Loucy (cell line): ENCODE results near the gene SCGB1A1.
A peak's percentile ranks its signal among the peaks of the same experiment; 100 is the strongest.
"Not testable (repeated sequence)": the region's sequence is repeated elsewhere in the genome, so short reads cannot be mapped to it uniquely, and the experiment has no call there.

Experiments
- H2AFZ ChIP-seq: fragments of 200-600 bp; sonication (generic); 2 replicates; pipeline ENCODE4 v1.6.0; 2016; ENCODE audit warnings: antibody characterized with exemption, mild to moderate bottlenecking, low read length, moderate library complexity
- H3F3A ChIP-seq: fragments of 200-600 bp; 2 replicates; pipeline ENCODE4 v1.6.0; 2016; ENCODE audit warnings: antibody characterized with exemption, low read depth, mild to moderate bottlenecking
- H3K27me3 ChIP-seq: fragments of 200-600 bp; sonication (generic); 2 replicates; pipeline ENCODE4 v1.6.1; 2014; ENCODE audit warnings: low read length, mild to moderate bottlenecking; ENCODE audit not compliant: insufficient read depth, poor library complexity, severe bottlenecking
- H3K36me3 ChIP-seq: fragments of 200-600 bp; sonication (generic); 2 replicates; pipeline ENCODE4 v1.6.1; 2016; ENCODE audit warnings: low read length; ENCODE audit not compliant: insufficient read depth
- H3K4me1 ChIP-seq: fragments of 200-600 bp; sonication (generic); 2 replicates; pipeline ENCODE4 v1.5.1; 2014; ENCODE audit warnings: low read length, mild to moderate bottlenecking; ENCODE audit not compliant: insufficient read depth, poor library complexity, severe bottlenecking
- H3K4me2 ChIP-seq: fragments of 200-600 bp; sonication (generic); 2 replicates; pipeline ENCODE4 v1.6.0; 2014; ENCODE audit warnings: antibody characterized with exemption, low read length, low read depth, mild to moderate bottlenecking; ENCODE audit not compliant: poor library complexity, severe bottlenecking
- H3K4me3 ChIP-seq: fragments of 200-600 bp; sonication (generic); 2 replicates; pipeline ENCODE4 v1.5.1; 2014; ENCODE audit warnings: low read length, mild to moderate bottlenecking, mixed read lengths; ENCODE audit not compliant: poor library complexity, severe bottlenecking
- H3K79me2 ChIP-seq: fragments of 200-600 bp; sonication (generic); 2 replicates; pipeline ENCODE4 v1.6.1; 2014; ENCODE audit warnings: low read length; ENCODE audit not compliant: insufficient read depth
- H3K9ac ChIP-seq: fragments of 200-600 bp; sonication (generic); 2 replicates; pipeline ENCODE4 v1.6.0; 2014; ENCODE audit warnings: mild to moderate bottlenecking, low read depth, low read length, moderate library complexity; ENCODE audit not compliant: poor library complexity, severe bottlenecking
- H3K9me2 ChIP-seq: fragments of 200-600 bp; sonication (generic); replicated peaks from 2 replicates; pipeline ENCODE4 v1.6.1; 2016; ENCODE audit warnings: low read depth, low read length, mixed read lengths
- H3K9me3 ChIP-seq: fragments of 200-600 bp; sonication (generic); 2 replicates; pipeline ENCODE4 v1.6.1; 2014; ENCODE audit warnings: mild to moderate bottlenecking, antibody characterized with exemption, low read length, low read depth; ENCODE audit not compliant: insufficient read depth
- H4K20me1 ChIP-seq: fragments of 200-600 bp; sonication (generic); 2 replicates; pipeline ENCODE4 v1.6.0; 2014; ENCODE audit warnings: antibody characterized with exemption, low read length, mild to moderate bottlenecking; ENCODE audit not compliant: insufficient read depth, poor library complexity, severe bottlenecking
- EZH2phosphoT487 ChIP-seq: fragments of 200-600 bp; IDR thresholded peaks from 2 replicates; pipeline ENCODE4 v1.6.1; 2018; ENCODE audit warnings: antibody characterized with exemption, mild to moderate bottlenecking, moderate library complexity, borderline replicate concordance
- TF ChIP-seq, protein P1 (sequence below): fragments of 200-600 bp; sonication (generic); conservative IDR thresholded peaks from 2 replicates; pipeline ENCODE4 v1.5.1; 2014; ENCODE audit warnings: mild to moderate bottlenecking, antibody characterized with exemption, low read length

The SCGB1A1 gene

GRCh38 chr11:62380821-62381245, 38.0 kb upstream of the SCGB1A1 start:
- TF ChIP-seq, protein P1, sequence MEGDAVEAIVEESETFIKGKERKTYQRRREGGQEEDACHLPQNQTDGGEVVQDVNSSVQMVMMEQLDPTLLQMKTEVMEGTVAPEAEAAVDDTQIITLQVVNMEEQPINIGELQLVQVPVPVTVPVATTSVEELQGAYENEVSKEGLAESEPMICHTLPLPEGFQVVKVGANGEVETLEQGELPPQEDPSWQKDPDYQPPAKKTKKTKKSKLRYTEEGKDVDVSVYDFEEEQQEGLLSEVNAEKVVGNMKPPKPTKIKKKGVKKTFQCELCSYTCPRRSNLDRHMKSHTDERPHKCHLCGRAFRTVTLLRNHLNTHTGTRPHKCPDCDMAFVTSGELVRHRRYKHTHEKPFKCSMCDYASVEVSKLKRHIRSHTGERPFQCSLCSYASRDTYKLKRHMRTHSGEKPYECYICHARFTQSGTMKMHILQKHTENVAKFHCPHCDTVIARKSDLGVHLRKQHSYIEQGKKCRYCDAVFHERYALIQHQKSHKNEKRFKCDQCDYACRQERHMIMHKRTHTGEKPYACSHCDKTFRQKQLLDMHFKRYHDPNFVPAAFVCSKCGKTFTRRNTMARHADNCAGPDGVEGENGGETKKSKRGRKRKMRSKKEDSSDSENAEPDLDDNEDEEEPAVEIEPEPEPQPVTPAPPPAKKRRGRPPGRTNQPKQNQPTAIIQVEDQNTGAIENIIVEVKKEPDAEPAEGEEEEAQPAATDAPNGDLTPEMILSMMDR, result peak; percentile 75

GRCh38 chr11:62383822-62384221, 35.0 kb upstream of the SCGB1A1 start:
- Histone ChIP-seq H3K4me2 (no peak overlapping the region), H3K4me3 (no peak overlapping the region), H3K9me2 (no peaks in the 10 kb centered on the region), H3K9ac (no peak overlapping the region), H3K27me3 (no peaks in the 10 kb centered on the region), H3F3A (no peaks in the 10 kb centered on the region), H3K36me3 (no peaks in the 10 kb centered on the region), H4K20me1 (no peaks in the 10 kb centered on the region), H3K4me1 (no peaks in the 10 kb centered on the region), H3K79me2 (no peaks in the 10 kb centered on the region), H3K9me3 (no peaks in the 10 kb centered on the region), H2AFZ (no peak overlapping the region)
- no peak for TF ChIP-seq EZH2phosphoT487

More at GRCh38 chr11:62380821-62381245, 38.0 kb upstream of the SCGB1A1 start:
- H4K20me1 ChIP-seq, H3F3A ChIP-seq, H3K27me3 ChIP-seq, H3K9ac ChIP-seq, H3K4me3 ChIP-seq, H3K36me3 ChIP-seq, H3K79me2 ChIP-seq, H3K4me1 ChIP-seq, H3K9me3 ChIP-seq, H3K9me2 ChIP-seq: not testable (repeated sequence)
- Histone ChIP-seq H3K4me2 (peak overlapping the region; percentile 22), H2AFZ (0 out of 2 replicates have a peak overlapping the region, but pooled peaks have one; percentile 69)

DNA sequence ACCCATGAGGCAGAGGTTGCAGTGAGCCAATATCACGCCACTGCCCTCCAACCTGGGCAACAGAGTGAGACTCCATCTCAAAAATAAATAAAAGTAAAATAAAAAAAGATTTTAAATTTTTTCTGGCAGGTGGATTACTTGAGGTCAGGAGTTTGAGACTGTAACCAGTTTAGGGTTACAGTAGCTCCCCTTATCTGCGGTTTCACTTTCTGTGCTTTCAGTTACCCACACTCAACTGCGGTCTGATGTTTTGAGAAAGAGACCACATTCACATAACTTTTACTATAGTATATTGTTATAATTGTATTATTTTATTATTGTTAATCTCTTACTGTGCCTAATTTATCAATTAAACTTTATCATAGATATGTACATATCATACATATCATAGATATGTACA, 32.8 kb upstream of the SCGB1A1 start:
- not testable (repeated sequence) for H3K79me2 ChIP-seq, H3K9me2 ChIP-seq, H3F3A ChIP-seq, H2AFZ ChIP-seq, H4K20me1 ChIP-seq, H3K4me1 ChIP-seq, H3K9ac ChIP-seq, H3K4me3 ChIP-seq, H3K4me2 ChIP-seq, H3K36me3 ChIP-seq, H3K9me3 ChIP-seq, H3K27me3 ChIP-seq

GRCh38 chr11:62387381-62387780, 31.5 kb upstream of the SCGB1A1 start:
- Histone ChIP-seq H3K4me2 (no peak overlapping the region), H3K36me3 (no peaks in the 10 kb centered on the region), H3K9me3 (no peaks in the 10 kb centered on the region), H3K9me2 (no peaks in the 10 kb centered on the region), H3K4me3 (no peak overlapping the region), H3K9ac (no peak overlapping the region), H3K79me2 (no peaks in the 10 kb centered on the region), H3K27me3 (no peaks in the 10 kb centered on the region), H3F3A (no peaks in the 10 kb centered on the region), H2AFZ (no peak overlapping the region), H3K4me1 (no peaks in the 10 kb centered on the region), H4K20me1 (no peaks in the 10 kb centered on the region)
- TF ChIP-seq EZH2phosphoT487, result no peak
- TF ChIP-seq, protein P1, result no peak
